HepG2 (cell line): ENCODE measurements around the gene HOXD8. TPM values are rescaled to one million over a fixed set of nuclear protein-coding genes. Genes with fewer than 3 reads are reported as not detected.

Experiments
- ASH2L ChIP-seq: fragments of 300-600, 200-600 bp; sonication (generic); IDR thresholded peaks from 2 replicates; pipeline ENCODE4 v1.7.0; 2017; ENCODE audit warnings: low read depth, mild to moderate bottlenecking, moderate library complexity, mixed read lengths, low read length; ENCODE audit not compliant: insufficient read length
- CBX5 ChIP-seq: sonication (generic); formaldehyde crosslinking; IDR thresholded peaks from 2 replicates; pipeline ENCODE4 v1.4.0; 2020; ENCODE audit warnings: missing genetic modification reagents, borderline replicate concordance
- ELK4 ChIP-seq: sonication (generic); formaldehyde crosslinking; IDR thresholded peaks from 2 replicates; pipeline ENCODE4 v1.9.0; 2021; ENCODE audit warnings: missing genetic modification reagents, borderline replicate concordance
- GATA4 ChIP-seq: sonication (generic); IDR thresholded peaks from 2 replicates; pipeline ENCODE4 v1.6.1; 2016; ENCODE audit warnings: antibody characterized with exemption, low read depth, borderline replicate concordance
- MBNL3 ChIP-seq: fragments of 250-450 bp; sonication (Bioruptor Pico); conservative IDR thresholded peaks from 2 replicates; pipeline ENCODE4 v1.8.0; 2022; ENCODE audit warnings: mild to moderate bottlenecking, inconsistent platforms
- PHB2 ChIP-seq: fragments of 450-650 bp; IDR thresholded peaks from 2 replicates; pipeline ENCODE4 v1.6.1; 2018; ENCODE audit not compliant: partially characterized antibody
- RARA ChIP-seq: IDR thresholded peaks from 2 replicates; pipeline ENCODE4 v1.6.1; 2016; ENCODE audit warnings: missing genetic modification reagents, missing compliant biosample characterization
- RFX1 ChIP-seq: fragments of 450-650 bp; IDR thresholded peaks from 2 replicates; pipeline ENCODE4 v1.6.1; 2017
- TCF7 ChIP-seq: sonication (generic); IDR thresholded peaks from 2 replicates; pipeline ENCODE4 v1.6.1; 2016; ENCODE audit warnings: antibody characterized with exemption, low read depth
- U2AF1 ChIP-seq: fragments of 200-400 bp; formaldehyde crosslinking; optimal IDR thresholded peaks from 2 replicates; pipeline ENCODE3; 2017; ENCODE audit warnings: mild to moderate bottlenecking, low read depth, low read length
- ZNF468 ChIP-seq: sonication (generic); formaldehyde crosslinking; IDR thresholded peaks from 2 replicates; pipeline ENCODE4 v1.8.0; 2022; ENCODE audit warnings: mild to moderate bottlenecking, moderate library complexity, missing genetic modification reagents
- ZNF605 ChIP-seq: sonication (generic); formaldehyde crosslinking; IDR thresholded peaks from 2 replicates; pipeline ENCODE4 v1.8.0; 2022; ENCODE audit warnings: mild to moderate bottlenecking, missing genetic modification reagents
- ZNF678 ChIP-seq: sonication (generic); formaldehyde crosslinking; IDR thresholded peaks from 2 replicates; pipeline ENCODE4 v1.4.0; 2020; ENCODE audit warnings: mild to moderate bottlenecking, missing genetic modification reagents
- ZNF720 ChIP-seq: sonication (generic); formaldehyde crosslinking; IDR thresholded peaks from 2 replicates; pipeline ENCODE4 v1.4.0; 2020; ENCODE audit warnings: missing genetic modification reagents
- polyA plus RNA-seq, 8 experiments: library from polyadenylated mRNA; depleted of rRNA in 3 of 8; stranded (reverse) in 7 of 8; unstranded in 1 of 8; fragments of >200 nt; fragmentation: Illumina TruSeq in 4 of 8; extraction: Trizol in 4 of 8; gene quantifications; 2 replicates each; pipeline versions ENCODE4 v1.2.1 to v1.2.3, GENCODE V29; 2011 to 2016; ENCODE audit warnings: low read depth in 4 of 8, missing spikeins in 1 of 8, mixed read lengths in 1 of 8; ENCODE audit not compliant: insufficient read depth in 1 of 8
- total RNA-seq, 5 experiments: library from RNA; depleted of rRNA; stranded (reverse); fragments of >200 nt; fragmentation: Illumina TruSeq; extraction: Trizol; gene quantifications; 2 replicates each; pipeline ENCODE4 v1.2.3, GENCODE V29; 2016; ENCODE audit warnings: low read depth in 1 of 5
- TF ChIP-seq, protein P1 (sequence below): sonication (generic); formaldehyde crosslinking; IDR thresholded peaks from 2 replicates; pipeline ENCODE4 v1.4.0; 2020; ENCODE audit warnings: missing genetic modification reagents
- TF ChIP-seq, protein P2 (sequence below), 2 experiments: sonication (generic) in 1 of 2; formaldehyde crosslinking in 1 of 2; IDR thresholded peaks; 2 replicates each; pipeline versions ENCODE4 v1.4.0 to v1.6.1; 2018 to 2020; ENCODE audit warnings: missing genetic modification reagents in 2 of 2, borderline replicate concordance in 1 of 2, low read depth in 1 of 2, mild to moderate bottlenecking in 1 of 2, missing biosample characterization in 1 of 2
- TF ChIP-seq, protein P3 (sequence below): IDR thresholded peaks from 2 replicates; pipeline ENCODE4 v1.6.1; 2016; ENCODE audit warnings: low read depth, control low read depth
- TF ChIP-seq, protein P4 (sequence below): sonication (generic); formaldehyde crosslinking; IDR thresholded peaks from 2 replicates; pipeline ENCODE4 v1.5.0; 2020; ENCODE audit warnings: missing genetic modification reagents

The HOXD8 gene
- total and polyA plus RNA-seq, 2 of the 13 experiments (the other 11 are each of a cell fraction or from before 2014, with no cell fraction given) = not detected

- TF ChIP-seq ZNF720 (CRISPR knock-in tag) (no peak), MBNL3 (CRISPR knock-in tag) (no peak), ZNF678 (CRISPR knock-in tag) (no peak), TCF7 (no peak), RARA (peak; percentile 33; the same call in 1 of the 2 replicates), GATA4 (no peak), ZNF468 (CRISPR knock-in tag) (no peak), CBX5 (no peak), ELK4 (CRISPR knock-in tag) (no peak), ZNF605 (CRISPR knock-in tag) (no peak), RFX1 (no peak), U2AF1 (no peak), ASH2L (no peak), PHB2 (no peak)
- TF ChIP-seq, protein P1, sequence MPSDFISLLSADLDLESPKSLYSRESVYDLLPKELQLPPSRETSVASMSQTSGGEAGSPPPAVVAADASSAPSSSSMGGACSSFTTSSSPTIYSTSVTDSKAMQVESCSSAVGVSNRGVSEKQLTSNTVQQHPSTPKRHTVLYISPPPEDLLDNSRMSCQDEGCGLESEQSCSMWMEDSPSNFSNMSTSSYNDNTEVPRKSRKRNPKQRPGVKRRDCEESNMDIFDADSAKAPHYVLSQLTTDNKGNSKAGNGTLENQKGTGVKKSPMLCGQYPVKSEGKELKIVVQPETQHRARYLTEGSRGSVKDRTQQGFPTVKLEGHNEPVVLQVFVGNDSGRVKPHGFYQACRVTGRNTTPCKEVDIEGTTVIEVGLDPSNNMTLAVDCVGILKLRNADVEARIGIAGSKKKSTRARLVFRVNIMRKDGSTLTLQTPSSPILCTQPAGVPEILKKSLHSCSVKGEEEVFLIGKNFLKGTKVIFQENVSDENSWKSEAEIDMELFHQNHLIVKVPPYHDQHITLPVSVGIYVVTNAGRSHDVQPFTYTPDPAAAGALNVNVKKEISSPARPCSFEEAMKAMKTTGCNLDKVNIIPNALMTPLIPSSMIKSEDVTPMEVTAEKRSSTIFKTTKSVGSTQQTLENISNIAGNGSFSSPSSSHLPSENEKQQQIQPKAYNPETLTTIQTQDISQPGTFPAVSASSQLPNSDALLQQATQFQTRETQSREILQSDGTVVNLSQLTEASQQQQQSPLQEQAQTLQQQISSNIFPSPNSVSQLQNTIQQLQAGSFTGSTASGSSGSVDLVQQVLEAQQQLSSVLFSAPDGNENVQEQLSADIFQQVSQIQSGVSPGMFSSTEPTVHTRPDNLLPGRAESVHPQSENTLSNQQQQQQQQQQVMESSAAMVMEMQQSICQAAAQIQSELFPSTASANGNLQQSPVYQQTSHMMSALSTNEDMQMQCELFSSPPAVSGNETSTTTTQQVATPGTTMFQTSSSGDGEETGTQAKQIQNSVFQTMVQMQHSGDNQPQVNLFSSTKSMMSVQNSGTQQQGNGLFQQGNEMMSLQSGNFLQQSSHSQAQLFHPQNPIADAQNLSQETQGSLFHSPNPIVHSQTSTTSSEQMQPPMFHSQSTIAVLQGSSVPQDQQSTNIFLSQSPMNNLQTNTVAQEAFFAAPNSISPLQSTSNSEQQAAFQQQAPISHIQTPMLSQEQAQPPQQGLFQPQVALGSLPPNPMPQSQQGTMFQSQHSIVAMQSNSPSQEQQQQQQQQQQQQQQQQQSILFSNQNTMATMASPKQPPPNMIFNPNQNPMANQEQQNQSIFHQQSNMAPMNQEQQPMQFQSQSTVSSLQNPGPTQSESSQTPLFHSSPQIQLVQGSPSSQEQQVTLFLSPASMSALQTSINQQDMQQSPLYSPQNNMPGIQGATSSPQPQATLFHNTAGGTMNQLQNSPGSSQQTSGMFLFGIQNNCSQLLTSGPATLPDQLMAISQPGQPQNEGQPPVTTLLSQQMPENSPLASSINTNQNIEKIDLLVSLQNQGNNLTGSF (CRISPR knock-in tag) = no peak
- TF ChIP-seq, protein P2, sequence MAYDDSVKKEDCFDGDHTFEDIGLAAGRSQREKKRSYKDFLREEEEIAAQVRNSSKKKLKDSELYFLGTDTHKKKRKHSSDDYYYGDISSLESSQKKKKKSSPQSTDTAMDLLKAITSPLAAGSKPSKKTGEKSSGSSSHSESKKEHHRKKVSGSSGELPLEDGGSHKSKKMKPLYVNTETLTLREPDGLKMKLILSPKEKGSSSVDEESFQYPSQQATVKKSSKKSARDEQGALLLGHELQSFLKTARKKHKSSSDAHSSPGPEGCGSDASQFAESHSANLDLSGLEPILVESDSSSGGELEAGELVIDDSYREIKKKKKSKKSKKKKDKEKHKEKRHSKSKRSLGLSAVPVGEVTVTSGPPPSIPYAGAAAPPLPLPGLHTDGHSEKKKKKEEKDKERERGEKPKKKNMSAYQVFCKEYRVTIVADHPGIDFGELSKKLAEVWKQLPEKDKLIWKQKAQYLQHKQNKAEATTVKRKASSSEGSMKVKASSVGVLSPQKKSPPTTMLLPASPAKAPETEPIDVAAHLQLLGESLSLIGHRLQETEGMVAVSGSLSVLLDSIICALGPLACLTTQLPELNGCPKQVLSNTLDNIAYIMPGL (CRISPR knock-in tag; IDR thresholded peaks at IDR 0.05; ENCODE audit: borderline replicate concordance in 1 of 2, low read depth in 1 of 2) = peak; percentile 38 to 88; a peak in 2 of 4 replicates
- TF ChIP-seq, protein P3, sequence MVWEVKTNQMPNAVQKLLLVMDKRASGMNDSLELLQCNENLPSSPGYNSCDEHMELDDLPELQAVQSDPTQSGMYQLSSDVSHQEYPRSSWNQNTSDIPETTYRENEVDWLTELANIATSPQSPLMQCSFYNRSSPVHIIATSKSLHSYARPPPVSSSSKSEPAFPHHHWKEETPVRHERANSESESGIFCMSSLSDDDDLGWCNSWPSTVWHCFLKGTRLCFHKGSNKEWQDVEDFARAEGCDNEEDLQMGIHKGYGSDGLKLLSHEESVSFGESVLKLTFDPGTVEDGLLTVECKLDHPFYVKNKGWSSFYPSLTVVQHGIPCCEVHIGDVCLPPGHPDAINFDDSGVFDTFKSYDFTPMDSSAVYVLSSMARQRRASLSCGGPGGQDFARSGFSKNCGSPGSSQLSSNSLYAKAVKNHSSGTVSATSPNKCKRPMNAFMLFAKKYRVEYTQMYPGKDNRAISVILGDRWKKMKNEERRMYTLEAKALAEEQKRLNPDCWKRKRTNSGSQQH (CRISPR knock-in tag) = no peak
- TF ChIP-seq, protein P4, sequence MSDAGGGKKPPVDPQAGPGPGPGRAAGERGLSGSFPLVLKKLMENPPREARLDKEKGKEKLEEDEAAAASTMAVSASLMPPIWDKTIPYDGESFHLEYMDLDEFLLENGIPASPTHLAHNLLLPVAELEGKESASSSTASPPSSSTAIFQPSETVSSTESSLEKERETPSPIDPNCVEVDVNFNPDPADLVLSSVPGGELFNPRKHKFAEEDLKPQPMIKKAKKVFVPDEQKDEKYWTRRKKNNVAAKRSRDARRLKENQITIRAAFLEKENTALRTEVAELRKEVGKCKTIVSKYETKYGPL (CRISPR knock-in tag) = no peak
Observed at GRCh38 chr2:176096986-176097819, 32.3 kb upstream of the HOXD8 start (continued).
